GM19239 (cell line): ENCODE results near the gene WASL.

ENCODE experiments used
- DNase-seq: peaks from one replicate; pipeline ENCODE4 v3.0.0; 2011; ENCODE audit warnings: low spot score; ENCODE audit not compliant: insufficient read length
- FAIRE-seq: peaks from 2 replicates; lab custom pipeline; 2011; peaks lifted over from hg19 to GRCh38; lab: Jason Lieb, UNC

The WASL gene

DNA sequence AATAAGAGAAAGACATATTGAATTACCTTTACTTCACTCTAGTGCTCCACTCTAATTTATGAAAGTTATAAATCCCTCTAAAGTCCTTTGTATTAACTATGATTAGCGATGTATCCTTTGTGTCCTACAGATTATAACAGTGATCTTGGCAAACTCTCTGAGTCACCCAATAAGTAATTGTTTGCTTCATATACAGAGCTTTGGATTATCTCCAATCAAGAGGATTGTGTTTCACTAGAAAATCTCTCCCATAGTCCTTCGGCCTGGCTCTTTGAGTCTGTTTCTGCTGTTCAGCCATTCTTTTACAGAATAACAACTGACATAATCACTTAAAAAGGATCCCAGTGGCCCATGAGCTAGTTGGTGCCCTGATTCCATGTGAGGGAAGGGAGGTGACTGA is 83.6 kb downstream of the WASL start:
- no peak for FAIRE-seq
- DNase-seq, result no peak

DNA sequence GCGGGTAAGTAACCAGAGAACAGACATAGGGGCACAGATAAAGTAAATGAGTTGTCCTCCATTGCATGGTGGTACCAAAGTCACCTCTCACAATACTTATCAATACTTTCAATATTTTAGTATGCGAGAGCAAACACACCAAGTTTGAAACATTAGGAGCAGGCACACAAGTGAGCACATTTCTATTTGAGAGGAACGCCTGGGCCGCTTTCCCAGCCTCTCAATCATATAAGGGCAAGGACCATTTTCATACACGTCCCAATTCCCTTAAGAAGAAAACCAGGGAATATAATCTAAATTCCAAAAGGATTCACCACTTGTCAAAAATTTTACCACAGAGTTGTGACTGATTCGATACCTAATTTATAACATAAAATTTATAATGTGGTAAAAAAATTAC is 85.6 kb downstream of the WASL start:
- no peak for DNase-seq
- no peak for FAIRE-seq

DNA sequence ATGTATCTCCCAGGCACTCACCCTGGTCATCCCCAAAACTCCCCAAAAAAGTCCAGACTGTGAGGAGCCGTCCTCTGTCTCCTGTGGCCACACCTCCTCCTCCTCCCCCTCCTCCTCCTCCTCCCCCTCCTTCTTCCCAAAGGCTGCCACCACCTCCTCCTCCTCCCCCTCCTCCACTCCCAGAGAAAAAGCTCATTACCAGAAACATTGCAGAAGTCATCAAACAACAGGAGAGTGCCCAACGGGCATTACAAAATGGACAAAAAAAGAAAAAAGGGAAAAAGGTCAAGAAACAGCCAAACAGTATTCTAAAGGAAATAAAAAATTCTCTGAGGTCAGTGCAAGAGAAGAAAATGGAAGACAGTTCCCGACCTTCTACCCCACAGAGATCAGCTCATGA is 86.0 kb downstream of the WASL start:
- FAIRE-seq (no peak), DNase-seq (no peak)

DNA sequence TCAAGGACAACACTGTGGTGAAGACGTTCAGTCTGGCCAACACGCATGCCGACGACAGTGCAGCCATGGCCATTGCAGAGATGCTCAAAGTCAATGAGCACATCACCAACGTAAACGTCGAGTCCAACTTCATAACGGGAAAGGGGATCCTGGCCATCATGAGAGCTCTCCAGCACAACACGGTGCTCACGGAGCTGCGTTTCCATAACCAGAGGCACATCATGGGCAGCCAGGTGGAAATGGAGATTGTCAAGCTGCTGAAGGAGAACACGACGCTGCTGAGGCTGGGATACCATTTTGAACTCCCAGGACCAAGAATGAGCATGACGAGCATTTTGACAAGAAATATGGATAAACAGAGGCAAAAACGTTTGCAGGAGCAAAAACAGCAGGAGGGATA is 86.5 kb downstream of the WASL start:
- FAIRE-seq (no peak), DNase-seq (no peak)

DNA sequence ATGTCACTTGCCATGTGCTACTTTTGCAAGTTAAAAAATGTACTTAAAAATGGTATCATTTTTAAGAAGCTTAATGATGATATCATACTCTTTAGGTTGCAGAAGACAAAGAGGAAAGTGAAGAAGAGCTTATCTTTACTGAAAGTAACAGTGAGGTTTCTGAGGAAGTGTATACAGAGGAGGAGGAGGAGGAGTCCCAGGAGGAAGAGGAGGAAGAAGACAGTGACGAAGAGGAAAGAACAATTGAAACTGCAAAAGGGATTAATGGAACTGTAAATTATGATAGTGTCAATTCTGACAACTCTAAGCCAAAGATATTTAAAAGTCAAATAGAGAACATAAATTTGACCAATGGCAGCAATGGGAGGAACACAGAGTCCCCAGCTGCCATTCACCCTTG is 87.0 kb downstream of the WASL start:
- DNase-seq (no peak), FAIRE-seq (no peak)

DNA sequence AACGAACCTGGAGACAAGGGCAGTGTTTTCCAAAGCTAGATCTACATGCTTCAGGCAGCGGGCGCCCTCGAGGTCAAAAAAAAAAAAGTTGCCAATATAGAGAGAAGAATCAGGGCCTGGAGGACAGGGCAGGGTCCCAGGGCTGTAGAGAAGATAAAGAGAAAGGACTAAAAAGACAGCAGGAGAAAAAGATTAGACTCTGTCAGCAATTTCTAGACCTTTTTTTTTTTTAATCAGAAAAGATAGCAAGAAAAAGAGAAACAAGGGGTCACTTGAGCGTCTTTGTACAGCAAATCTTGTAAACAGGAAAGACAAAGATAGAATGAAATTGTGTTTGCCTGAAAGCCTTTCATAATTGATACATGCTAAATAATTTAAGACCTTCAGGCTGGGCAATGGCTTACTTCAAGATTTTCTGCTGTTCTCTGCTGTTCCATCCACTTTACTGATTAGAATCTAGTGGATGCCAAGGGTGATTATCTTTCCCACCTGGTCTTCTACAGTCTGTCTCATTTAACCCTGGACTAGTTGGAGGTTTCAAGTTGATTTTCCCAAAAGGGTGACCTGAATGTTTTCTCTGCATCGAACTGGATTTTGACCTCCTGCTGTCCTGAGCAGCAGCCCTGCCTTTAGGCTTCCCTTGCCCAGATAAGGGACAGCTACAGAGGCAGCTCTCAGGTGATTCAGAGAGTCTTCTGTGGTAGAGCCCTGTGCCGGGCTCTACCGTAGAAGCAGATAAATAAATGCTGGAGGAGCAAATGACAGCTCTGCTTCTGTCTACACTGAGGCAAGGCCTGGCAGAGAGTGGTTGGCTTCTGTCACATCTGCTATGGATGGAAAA is 88.1 kb downstream of the WASL start:
- no peak for FAIRE-seq
- no peak for DNase-seq

DNA sequence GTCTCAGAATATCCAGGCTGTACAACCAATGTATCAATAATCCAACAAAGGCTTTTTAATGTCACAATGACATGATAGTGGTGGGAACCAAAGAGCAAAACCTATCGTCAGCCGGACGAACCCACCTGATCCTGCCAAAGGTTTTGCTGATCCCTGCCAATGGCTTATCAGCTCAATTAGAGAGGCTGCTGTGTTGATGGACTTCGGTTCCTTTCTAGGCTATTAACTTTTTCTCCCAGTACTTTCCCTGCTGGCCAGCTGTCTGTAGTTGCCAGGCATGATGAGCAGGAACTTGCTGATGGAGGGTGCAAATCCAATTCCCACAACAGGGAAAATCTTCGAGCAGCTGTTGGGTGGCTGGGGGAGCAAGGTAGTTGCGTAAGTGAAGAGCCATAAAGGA is 90.8 kb downstream of the WASL start:
- FAIRE-seq, result no peak

DNA sequence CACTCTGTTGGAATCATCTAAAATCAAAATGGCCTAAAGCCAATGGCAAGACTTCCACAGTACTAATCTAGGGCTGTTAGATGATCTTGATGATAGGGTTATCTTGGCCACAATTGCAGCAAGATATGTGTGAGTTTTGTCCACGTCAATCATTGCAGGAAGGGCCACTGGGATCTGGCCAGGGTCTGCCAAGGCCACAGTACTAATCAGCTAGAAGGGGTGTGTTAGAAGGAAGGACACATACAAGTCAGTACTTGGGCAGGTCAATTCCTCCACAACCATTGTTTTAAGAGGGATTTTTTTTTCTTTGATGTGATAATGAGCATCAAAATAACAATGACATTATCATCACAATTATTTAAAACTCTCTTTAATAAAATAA is 91.5 kb downstream of the WASL start:
- DNase-seq (no peak), FAIRE-seq (no peak)

More for the DNA sequence above, 90.8 kb downstream of the WASL start:
- no peak for DNase-seq

DNA sequence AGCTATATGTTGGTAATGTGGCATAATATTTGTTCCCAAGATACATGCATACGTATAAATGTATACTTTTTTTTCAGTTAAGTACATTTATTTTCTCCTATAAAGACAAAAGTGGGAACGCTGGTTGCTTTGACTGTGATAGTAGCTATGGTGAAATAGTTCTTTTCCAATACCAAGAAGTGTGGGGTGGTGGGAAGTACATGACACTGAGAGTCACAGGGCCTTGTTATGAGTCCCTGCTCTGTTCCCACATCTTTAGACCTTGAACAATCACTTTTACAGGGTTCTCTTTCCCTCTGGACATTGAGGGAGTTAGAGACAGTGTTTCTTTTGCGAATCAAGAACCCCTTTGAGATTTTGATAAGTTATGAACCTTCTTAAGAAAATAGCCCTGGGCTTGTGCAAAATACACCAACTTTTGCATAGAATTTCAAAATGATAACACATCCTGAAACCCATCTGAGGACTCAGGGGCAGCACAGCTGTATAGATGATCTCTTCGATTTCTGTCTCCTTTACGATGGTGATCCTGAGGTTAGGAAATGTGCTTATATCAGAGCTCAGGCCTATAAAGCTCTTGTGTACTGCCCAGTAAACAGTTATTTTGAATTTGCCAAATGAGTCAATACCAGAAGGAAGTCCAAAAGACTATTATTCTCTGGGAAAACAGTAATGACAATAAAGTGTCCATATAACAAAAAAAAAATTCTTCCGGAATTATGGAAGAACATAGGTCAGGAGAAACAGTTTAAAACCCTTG is 92.1 kb downstream of the WASL start:
- FAIRE-seq, result no peak
- DNase-seq, result no peak

DNA sequence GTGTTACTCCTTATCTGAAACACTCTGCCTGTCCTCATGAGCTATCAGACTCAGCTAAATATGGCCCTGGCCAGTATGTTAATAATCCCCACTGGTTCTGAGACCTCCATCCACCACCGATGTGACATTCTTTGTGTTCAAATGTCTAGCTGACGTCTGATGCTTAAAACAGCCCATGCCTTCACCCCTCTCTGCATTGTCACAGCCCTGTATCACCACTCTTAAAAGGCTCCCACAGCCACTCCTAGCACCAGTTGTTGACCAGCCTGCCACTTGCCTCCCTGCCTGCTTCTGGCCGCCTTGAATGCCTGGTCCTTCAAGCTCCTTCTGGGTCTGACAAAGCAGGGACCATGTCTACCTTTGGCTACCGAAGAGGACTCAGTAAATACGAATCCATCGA is 93.2 kb downstream of the WASL start, which contains the start of gene LMOD2:
Gene LMOD2, plus strand, starts transcription at position 253 of the 400 bp plus-strand sequence. Its CDS starts 98 bp downstream, at position 351.
- FAIRE-seq (no peak), DNase-seq (no peak)

DNA sequence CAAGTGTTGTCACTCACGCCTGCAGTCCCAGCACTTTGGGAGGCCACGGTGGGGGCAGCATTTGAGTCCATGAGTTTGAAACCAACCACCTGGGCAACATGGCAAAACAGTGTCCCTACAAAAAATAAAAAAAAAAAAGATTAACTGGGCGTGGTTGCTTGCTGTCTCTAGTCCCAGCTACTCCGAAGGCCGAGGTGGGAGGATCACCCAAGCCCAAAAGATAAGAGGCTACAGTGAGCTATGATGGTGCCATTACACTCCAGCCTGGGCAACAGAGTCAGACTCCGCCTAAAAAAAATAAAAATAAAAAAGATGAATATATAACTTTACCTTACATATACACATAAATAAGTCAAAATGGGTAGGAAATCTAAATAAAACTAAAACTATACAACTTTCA is 95.6 kb downstream of the WASL start:
- no peak for FAIRE-seq
- no peak for DNase-seq

DNA sequence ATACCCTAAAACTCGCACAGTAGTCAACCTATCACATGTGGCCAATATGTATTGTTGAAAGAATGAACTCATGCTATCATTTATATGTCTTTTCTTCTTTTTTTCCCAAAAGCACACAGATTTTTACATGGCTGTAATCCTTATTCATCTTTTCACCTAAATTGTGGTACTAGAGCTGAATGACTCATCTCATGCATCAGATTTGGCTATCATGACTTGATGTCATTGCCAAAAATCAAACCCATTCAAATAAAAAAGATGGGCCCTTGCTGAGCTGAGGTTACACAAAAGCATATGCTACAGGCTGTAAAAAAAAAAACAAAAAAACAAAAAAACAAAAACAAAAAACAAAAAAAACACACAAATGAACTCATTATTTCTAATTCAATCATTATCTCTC is 96.4 kb downstream of the WASL start:
- DNase-seq (no peak), FAIRE-seq (no peak)

DNA sequence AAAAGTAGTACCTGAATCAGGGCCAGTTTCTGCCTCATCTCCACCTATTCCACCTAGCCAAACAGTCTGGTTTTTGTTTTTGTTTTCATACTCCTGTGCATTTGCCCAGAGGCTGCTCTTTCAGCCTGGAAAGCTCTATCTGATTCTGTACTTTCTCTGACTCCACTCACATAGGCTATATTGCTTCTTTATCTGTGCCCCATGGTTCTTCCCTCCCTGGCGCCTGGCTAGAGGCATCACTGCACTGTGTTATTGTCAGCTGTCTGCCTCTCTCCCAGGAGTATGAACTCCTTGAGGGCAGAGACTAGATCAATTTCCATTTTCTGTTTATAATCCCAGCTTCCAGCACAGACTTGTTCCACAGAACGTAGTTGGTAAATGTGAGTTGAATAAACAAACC is 98.2 kb downstream of the WASL start:
- no peak for DNase-seq
- FAIRE-seq, result no peak

DNA sequence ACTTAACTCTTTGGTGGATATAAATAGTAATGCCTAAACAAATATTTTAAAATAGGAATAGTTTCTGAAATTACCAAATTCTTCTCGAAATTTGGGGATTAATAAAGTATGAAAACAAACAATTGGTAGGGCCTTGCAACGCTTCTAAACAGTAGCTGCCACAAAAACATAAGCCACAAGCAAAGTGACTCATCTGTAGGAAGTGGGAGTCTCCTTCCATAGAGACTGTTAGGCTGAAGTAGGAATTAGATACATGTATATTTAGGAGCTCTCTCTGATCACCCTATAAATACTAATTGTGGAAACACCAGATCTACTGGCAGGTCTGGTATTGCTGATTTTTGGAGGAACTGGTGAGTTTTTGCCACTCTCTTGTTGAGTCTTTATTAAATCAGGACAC is 98.8 kb downstream of the WASL start:
- FAIRE-seq, result no peak
- no peak for DNase-seq

DNA sequence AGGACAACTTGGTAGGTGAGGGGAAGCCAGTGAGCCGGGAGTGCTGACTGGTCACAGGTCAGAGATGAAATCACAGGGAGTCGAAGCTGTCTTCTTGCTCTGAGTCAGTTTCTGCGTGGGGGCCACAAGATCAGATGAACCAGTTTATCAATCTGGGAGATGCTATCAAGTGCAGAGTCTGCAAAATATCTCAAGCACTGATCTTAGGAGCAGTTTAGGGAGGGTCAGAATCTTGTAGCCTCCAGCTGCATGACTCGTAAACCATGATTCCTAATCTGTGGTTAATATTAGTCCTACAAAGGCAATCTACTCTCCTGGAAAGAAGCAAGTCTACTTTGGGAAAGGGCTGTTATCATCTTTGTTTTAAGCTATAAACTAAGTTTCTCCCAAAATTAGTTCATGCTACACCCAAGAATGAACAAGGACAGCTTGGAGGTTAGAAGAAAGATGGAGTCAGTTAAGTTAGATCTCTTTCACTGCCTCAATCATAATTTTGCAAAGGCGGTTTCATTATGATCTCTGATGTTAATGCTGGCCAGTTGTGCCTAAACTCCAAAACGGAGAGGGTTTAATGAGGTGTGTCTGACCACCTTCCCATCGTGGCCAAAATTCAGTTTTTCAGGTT is 101.6 kb downstream of the WASL start:
- no peak for FAIRE-seq
- no peak for DNase-seq

DNA sequence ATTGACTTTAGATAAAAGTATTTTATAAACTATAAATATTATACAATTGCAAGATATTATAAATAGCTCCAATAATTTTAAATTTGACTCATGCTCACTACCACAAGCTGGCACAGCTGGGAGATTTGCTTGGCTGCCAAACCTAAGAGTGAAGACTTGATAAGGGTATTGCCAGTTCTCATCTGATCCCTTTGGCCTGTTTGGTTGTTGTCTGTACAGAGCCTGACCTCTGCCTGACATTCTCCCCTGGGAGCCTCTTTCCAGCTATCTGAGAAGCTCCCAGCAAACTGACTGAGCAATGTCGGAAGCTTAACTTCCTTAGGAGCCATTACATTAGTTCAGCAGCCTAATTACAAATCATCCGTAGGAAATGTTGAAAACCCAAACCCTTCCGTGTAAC is 103.3 kb downstream of the WASL start:
- no peak for DNase-seq
- FAIRE-seq, result no peak

DNA sequence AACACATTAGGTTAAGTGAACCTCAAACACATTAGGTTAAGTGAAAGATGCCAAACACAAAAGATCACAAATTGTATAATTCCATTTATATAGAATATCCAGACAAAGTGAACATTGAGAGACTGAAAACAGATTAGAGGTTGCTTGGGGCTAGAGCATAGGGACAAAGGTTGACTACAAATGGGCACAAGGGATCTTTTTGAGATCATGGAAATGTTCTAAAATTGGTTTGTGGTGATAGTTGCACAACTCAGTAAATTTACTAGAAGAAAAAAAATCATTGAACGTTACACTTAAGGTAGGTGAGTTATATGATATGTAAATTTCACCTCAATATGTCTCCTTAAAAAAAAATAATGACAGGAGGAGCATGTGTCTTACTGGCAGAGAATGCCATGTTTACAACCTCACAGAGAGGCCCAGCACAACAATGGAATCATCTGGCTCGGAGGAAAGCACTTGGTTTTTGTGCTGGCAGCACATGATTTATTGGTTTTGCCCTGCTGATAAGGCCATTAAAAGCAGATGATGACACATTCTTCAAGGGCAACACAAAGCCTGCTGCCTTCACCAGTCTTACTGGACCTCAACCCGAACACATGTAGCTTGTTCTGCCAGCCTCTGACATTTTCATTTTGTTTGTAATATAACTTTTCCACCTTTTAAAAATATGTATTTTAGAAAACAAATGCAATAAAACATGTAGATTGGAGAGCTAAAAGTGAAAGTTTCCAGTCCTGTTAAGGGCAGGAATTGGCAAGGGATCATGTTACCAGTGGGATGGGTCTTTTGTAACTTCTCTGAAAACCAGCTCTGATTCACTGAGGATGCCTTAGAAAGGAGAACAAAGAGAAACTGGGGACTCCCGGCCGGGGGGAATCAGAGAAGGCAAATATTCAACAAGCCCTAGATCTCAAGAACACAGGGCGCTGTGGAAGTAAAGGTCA is 105.0 kb downstream of the WASL start:
- FAIRE-seq (no peak), DNase-seq (no peak)

DNA sequence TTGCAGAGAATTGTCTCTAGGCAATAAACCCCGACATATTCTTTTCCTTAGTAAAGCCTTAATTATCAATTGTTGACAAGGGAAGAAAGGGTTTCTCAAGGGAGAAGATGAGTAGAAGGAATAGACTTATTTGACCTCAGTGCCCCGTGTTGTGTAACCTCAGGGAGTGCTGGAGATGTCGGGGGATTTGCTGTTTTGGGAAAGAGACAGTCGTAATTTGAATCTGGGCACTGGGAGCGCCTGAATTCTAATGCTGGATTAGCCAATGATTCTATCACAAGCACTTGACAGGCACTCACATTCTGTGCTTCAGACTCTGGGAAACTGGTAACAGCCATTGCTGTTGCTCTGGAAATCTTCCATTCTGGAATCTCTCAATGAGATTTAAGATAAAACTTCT is 106.9 kb downstream of the WASL start:
- DNase-seq, result no peak
- no peak for FAIRE-seq

DNA sequence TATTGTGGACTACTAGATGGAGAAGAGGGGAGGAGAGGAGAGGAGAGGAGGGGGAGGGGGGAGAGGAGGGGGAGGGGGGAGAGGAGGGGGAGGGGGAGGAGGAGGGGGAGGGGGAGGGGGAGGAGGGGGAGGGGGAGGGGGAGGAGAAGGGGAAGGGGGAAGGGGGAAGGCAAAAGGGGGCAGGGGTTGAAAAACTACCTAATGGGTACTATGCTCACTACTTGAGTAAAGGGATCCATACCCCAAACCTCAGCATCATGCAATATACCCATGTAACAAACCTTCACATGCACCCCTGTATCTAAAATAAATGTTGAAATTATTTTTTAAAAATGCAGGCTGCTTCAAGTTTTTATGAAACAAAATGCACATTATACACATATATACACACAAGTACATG is 108.2 kb downstream of the WASL start:
- DNase-seq (no peak), FAIRE-seq (no peak)

DNA sequence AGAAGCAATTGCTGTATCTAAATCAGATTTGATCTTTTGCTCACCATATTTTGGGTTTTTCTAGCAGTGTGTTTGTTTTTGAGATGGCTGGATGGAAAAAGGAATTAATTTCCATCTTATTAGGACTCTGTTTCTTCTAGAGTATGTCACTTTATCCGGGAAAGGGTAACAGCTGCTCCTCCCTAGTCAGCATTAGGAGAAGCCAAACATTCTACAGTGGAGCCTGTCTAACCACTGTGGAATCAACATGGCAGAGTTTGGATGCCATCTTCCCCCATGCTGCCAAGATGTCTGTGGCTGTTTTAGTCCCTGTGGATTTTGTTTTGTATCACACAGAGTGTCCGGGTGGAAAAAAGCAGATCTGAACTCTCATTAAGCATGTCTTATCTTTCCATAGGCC is 109.2 kb downstream of the WASL start:
- no peak for FAIRE-seq
- DNase-seq, result no peak
